Spinal cord (tissue), 10 donors: Measurements from ENCODE around the gene PGA3. TPM values are rescaled to one million over a fixed set of nuclear protein-coding genes. Genes with fewer than 3 reads are reported as not detected.
A peak's percentile ranks its signal among the peaks of the same experiment; 100 is the strongest.

ENCODE experiments used
- DNase-seq, 6 donors: peaks; one replicate each; pipeline versions ENCODE4 v3.0.0 to v3.0.0-alpha.2; 2013 to 2015; ENCODE audit warnings: low spot score in 6 of 6, low read depth in 4 of 6
- H3K27ac ChIP-seq: one replicate; pipeline ENCODE4 v1.5.1; 2013; ENCODE audit warnings: low read depth, low read length, control low read depth
- H3K27me3 ChIP-seq: one replicate; pipeline ENCODE4 v1.6.1; 2013; ENCODE audit warnings: low read length; ENCODE audit not compliant: control insufficient read depth, insufficient read depth
- H3K36me3 ChIP-seq: one replicate; pipeline ENCODE4 v1.6.1; 2013; ENCODE audit warnings: low read length; ENCODE audit not compliant: control insufficient read depth, insufficient read depth
- H3K4me1 ChIP-seq: one replicate; pipeline ENCODE4 v1.6.1; 2013; ENCODE audit warnings: low read length; ENCODE audit not compliant: control insufficient read depth, insufficient read depth
- H3K4me3 ChIP-seq: one replicate; pipeline ENCODE4 v1.5.1; 2013; ENCODE audit warnings: low read depth, low read length, control low read depth
- H3K9me3 ChIP-seq: one replicate; pipeline ENCODE4 v1.6.1; 2013; ENCODE audit warnings: low read length; ENCODE audit not compliant: control insufficient read depth, insufficient read depth
- WGBS: methylation state at CpG from one replicate; pipeline ENCODE4 v1.1.5; 2013; ENCODE audit warnings: missing lambda C conversion rate; ENCODE audit not compliant: insufficient coverage; 5-methylcytosine and 5-hydroxymethylcytosine counted together
- polyA plus RNA-seq, 2 donors: library from polyadenylated mRNA; unstranded; fragments of 120-200 nt; gene quantifications; one replicate each; pipeline ENCODE4 v1.2.1, GENCODE V29; 2013; ENCODE audit not compliant: insufficient read length in 2 of 2
- total RNA-seq, 2 donors: library from RNA; depleted of rRNA in 1 of 2; stranded (reverse); fragments of 120-200 nt in 1 of 2; fragments of >200 nt in 1 of 2; gene quantifications; one replicate each; pipeline versions ENCODE4 v1.2.3 to v1.2.4, GENCODE V29; 2013 to 2014
- donor health status: healthy.

The PGA3 gene
- total and polyA plus RNA-seq, 4 donors = 0.17 to 0.66 (median 0.40) TPM

DNA sequence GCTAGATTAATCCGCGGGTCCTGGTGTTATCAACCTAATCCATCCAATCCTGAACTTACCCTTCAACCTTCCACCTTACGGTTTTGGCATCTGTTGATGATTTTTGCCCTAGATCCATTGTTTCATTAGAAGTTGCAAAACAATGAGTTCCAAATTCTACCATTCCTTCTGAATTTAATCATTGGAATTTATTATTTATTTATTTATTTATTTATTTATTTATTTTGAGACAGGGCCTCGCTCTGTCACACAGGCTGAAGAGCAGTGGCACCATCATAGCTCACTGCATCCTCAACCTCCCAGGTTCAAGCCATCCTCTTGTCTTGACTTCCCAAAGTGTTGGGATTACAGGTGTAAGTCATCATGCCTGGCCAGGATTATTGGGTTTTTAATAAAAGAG lies 21.8 kb upstream of the PGA3 start:
- no peak overlapping the region for H3K4me3 ChIP-seq
- WGBS = 100% methylated on average over 3 of the region's 4 CpGs
- no peak overlapping the region for H3K27ac ChIP-seq
- no peaks in the 10 kb centered on the region for H3K27me3 ChIP-seq
- H3K9me3 ChIP-seq = no peaks in the 10 kb centered on the region
- no peaks in the 10 kb centered on the region for H3K36me3 ChIP-seq
- H3K4me1 ChIP-seq = no peaks in the 10 kb centered on the region
- no peak for DNase-seq

DNA sequence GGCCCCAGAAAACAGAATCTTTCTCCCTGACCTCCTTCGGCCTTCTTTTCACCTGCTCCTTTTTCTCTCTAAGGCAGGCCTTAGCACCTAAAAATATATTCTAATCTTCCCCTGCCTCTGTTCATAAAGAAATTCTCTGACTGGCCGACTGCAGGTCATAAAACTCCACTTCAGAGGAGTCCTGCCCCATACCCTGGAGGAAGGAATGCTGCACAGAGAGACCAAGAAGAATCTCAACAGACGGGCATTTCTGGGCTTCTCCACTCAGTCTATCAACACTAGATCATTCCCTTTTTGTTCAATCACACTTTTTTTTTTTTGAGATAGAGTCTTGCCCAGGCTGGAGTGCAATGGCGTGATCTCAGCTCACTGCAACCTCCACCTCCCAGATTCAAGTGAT lies 19.7 kb upstream of the PGA3 start:
- Histone ChIP-seq H3K4me3 (no peak overlapping the region), H3K36me3 (no peaks in the 10 kb centered on the region), H3K27ac (no peak overlapping the region), H3K9me3 (no peaks in the 10 kb centered on the region), H3K27me3 (no peaks in the 10 kb centered on the region), H3K4me1 (no peaks in the 10 kb centered on the region)
- 51% methylated on average over 3 of the region's 4 CpGs for WGBS
- no peak for DNase-seq

GRCh38 chr11:61186504-61186903 lies 16.8 kb upstream of the PGA3 start:
- Histone ChIP-seq H3K27ac (no peak overlapping the region), H3K27me3 (no peaks in the 10 kb centered on the region), H3K4me1 (no peaks in the 10 kb centered on the region), H3K36me3 (no peaks in the 10 kb centered on the region), H3K4me3 (no peak overlapping the region), H3K9me3 (no peaks in the 10 kb centered on the region)
- 94% methylated on average over 6 of the region's 8 CpGs for WGBS
- DNase-seq = no peak

DNA sequence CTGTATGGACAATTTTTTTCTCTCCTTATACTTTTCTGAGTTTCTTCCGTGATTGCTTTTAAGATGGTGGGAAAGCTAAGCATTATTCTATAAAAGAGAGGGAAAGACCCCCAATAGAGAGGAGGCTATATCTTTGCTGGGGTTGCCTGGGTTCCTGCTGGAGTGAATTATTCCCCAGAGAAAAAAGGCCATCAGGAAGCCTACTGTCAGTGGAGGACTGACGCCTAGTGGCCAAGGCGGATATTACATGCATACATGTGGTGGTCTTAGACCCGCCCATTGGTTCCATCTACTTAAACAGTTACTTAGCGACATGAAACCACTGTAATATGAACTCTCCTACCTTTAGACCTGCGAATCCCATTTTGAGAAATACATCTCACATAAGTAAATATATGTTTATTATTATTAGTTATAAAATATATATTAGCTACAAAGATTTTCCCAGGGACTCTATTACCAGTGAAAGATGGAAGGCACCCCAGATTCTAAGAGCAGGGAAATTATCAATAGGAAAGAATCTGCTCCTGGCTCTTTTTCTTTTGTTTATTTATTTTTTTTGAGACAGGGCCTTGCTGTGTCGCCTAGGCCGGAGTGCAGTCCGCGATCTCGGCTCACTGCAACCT lies 15.7 kb upstream of the PGA3 start:
- H3K4me3 ChIP-seq = no peak overlapping the region
- no peaks in the 10 kb centered on the region for H3K27me3 ChIP-seq
- no peaks in the 10 kb centered on the region for H3K36me3 ChIP-seq
- peak; percentile 31 to 93 (median 59) for DNase-seq
- no peak overlapping the region for H3K27ac ChIP-seq
- WGBS = 73% methylated on average over 6 of the region's 11 CpGs
- no peaks in the 10 kb centered on the region for H3K9me3 ChIP-seq
- no peaks in the 10 kb centered on the region for H3K4me1 ChIP-seq

GRCh38 chr11:61189933-61190332 lies 13.4 kb upstream of the PGA3 start:
- no peak overlapping the region for H3K4me3 ChIP-seq
- no peak overlapping the region for H3K27ac ChIP-seq
- no peaks in the 10 kb centered on the region for H3K27me3 ChIP-seq
- no peaks in the 10 kb centered on the region for H3K9me3 ChIP-seq
- DNase-seq = no peak
- H3K4me1 ChIP-seq = no peaks in the 10 kb centered on the region
- H3K36me3 ChIP-seq = no peaks in the 10 kb centered on the region
- WGBS = 82% methylated on average over 7 of the region's 8 CpGs

GRCh38 chr11:61193596-61193995 lies 9.7 kb upstream of the PGA3 start:
- no peak for DNase-seq
- Histone ChIP-seq H3K4me1 (no peaks in the 10 kb centered on the region), H3K4me3 (no peak overlapping the region), H3K27ac (no peak overlapping the region), H3K27me3 (no peaks in the 10 kb centered on the region), H3K9me3 (no peaks in the 10 kb centered on the region), H3K36me3 (no peaks in the 10 kb centered on the region)
- 26% methylated on average over 7 of the region's 12 CpGs for WGBS

DNA sequence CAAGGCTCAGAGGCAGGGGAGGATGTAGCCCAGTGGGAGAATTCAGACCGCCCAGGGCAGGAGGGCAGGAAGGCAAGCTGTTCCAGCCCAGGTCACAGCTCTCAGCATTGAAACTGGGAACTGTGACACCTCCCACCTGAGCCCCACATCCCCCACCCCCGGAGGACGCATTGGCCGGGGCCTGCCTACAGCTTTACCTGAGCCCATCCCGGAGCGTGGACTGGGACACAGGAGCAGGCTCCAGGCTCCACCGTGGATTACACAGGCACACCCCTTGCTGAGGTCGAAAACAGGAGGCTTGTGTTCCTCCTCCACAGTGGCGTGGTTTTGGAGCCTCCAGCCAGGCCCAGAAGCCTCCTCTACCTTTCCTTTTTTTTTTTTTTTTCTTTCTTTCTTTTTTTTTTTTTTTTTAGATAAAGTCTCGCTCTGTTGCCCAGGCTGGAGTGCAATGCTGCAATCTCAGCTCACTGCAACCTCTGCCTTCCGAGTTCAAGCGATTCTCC lies 9.1 kb upstream of the PGA3 start:
- DNase-seq = no peak
- Histone ChIP-seq H3K4me1 (no peaks in the 10 kb centered on the region), H3K4me3 (no peak overlapping the region), H3K9me3 (no peaks in the 10 kb centered on the region), H3K27ac (no peak overlapping the region), H3K27me3 (no peaks in the 10 kb centered on the region), H3K36me3 (no peaks in the 10 kb centered on the region)
- 84% methylated on average over 7 of the region's 12 CpGs for WGBS

DNA sequence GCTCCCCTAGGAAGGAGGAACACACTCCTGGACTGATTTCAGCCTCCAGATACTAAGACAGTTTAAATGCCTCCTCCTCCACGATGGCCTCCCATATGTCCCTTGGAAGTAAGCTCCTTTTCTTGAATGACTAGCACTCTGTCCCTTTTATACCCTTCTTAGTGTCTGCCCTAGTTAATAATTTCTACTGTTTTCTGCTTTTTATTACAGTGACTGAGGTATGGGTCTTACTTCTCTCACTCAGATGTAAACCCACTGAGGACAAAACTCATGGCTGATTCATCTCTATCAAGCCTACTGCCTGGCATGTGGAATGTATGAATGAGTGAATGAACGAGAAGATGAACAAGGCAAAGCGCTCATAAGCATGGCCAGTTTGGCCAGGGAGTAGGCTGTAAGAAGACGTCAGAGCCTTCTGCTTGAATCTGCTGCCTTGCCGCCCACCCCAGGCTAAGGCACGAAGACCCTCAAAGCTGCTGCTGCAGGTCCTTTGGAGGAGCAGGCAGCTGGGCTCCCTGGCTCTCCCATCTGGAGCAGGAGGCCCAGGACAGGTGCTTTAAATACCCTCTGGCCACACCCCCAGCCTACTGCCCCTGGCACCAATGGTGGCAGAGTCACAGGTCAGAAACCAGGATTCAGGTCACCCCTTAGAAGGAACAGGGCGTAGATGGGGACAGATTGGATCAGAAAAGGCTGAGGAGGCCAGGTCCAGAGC lies 8.2 kb upstream of the PGA3 start:
- H3K4me3 ChIP-seq = no peak overlapping the region
- H3K4me1 ChIP-seq = no peaks in the 10 kb centered on the region
- no peaks in the 10 kb centered on the region for H3K36me3 ChIP-seq
- WGBS = 81% methylated on average over 7 of the region's 7 CpGs
- no peak for DNase-seq
- H3K27me3 ChIP-seq = no peaks in the 10 kb centered on the region
- no peak overlapping the region for H3K27ac ChIP-seq
- no peaks in the 10 kb centered on the region for H3K9me3 ChIP-seq

GRCh38 chr11:61195719-61196118 lies 7.6 kb upstream of the PGA3 start:
- no peak overlapping the region for H3K4me3 ChIP-seq
- no peaks in the 10 kb centered on the region for H3K27me3 ChIP-seq
- DNase-seq = no peak
- H3K36me3 ChIP-seq = no peaks in the 10 kb centered on the region
- 86% methylated on average over 6 of the region's 7 CpGs for WGBS
- no peaks in the 10 kb centered on the region for H3K9me3 ChIP-seq
- H3K4me1 ChIP-seq = no peaks in the 10 kb centered on the region
- no peak overlapping the region for H3K27ac ChIP-seq

- H3K36me3 ChIP-seq = no peaks in the 10 kb centered on the region
- no peaks in the 10 kb centered on the region for H3K9me3 ChIP-seq
- no peak overlapping the region for H3K4me3 ChIP-seq
- WGBS = 45% methylated on average over 3 of the region's 6 CpGs
- no peaks in the 10 kb centered on the region for H3K27me3 ChIP-seq
- peak in 2 of 6 donors; percentile 11 to 38 for DNase-seq
- no peak overlapping the region for H3K27ac ChIP-seq
- no peaks in the 10 kb centered on the region for H3K4me1 ChIP-seq
Observed at GRCh38 chr11:61198361-61198760, 5.0 kb upstream of the PGA3 start.
